GM21529 (cell line): ENCODE data around the gene USP5.
A peak's percentile ranks its signal among the peaks of the same experiment; 100 is the strongest.

Source experiments
- ATAC-seq: cut with Tn5 transposase; IDR thresholded peaks from one replicate; pipeline ENCODE4 v1.9.1; 2021; ENCODE audit not compliant: unreplicated experiment

USP5 gene

GRCh38 chr12:6839482-6840201 is 12.3 kb upstream of the USP5 start:
- peak; percentile 85 for ATAC-seq

- ATAC-seq = no peak
Observed at GRCh38 chr12:6840330-6840729, 11.6 kb upstream of the USP5 start.

GRCh38 chr12:6840761-6841515 is 11.0 kb upstream of the USP5 start, which contains the start of gene GNB3:
Gene GNB3, plus strand, starts transcription at chr12:6840925. Its CDS starts 363 bp downstream, at chr12:6841288.
- ATAC-seq = no peak

- ATAC-seq = no peak
Observed at GRCh38 chr12:6842075-6842474, 9.9 kb upstream of the USP5 start.

- ATAC-seq = no peak
Observed at GRCh38 chr12:6843118-6843902, 8.6 kb upstream of the USP5 start.

- ATAC-seq = no peak
Observed at GRCh38 chr12:6845395-6845794, 6.6 kb upstream of the USP5 start.

GRCh38 chr12:6846316-6846869 is 5.6 kb upstream of the USP5 start:
- ATAC-seq = no peak

GRCh38 chr12:6847676-6848075 is 4.3 kb upstream of the USP5 start:
- ATAC-seq = no peak

- ATAC-seq = no peak
Observed at GRCh38 chr12:6849427-6849826, 2.5 kb upstream of the USP5 start.

- no peak for ATAC-seq
Observed at GRCh38 chr12:6849976-6850560, 1.9 kb upstream of the USP5 start.

- ATAC-seq = no peak
Observed at GRCh38 chr12:6850796-6851152, 1.2 kb upstream of the USP5 start.

- peak; percentile 52 for ATAC-seq
Observed at GRCh38 chr12:6851153-6851920, 613 bp upstream of the USP5 start, which contains the start of gene CDCA3. Gene CDCA3, minus strand, starts transcription at chr12:6851286. Its CDS starts 334 bp downstream, at chr12:6850952.

- no peak for ATAC-seq
Observed at GRCh38 chr12:6852651-6853354, 853 bp downstream of the USP5 start.

- ATAC-seq = no peak
Observed at GRCh38 chr12:6853626-6854025, 1.7 kb downstream of the USP5 start.

GRCh38 chr12:6854036-6854435 is 2.1 kb downstream of the USP5 start:
- ATAC-seq = no peak

GRCh38 chr12:6855322-6855721 is 3.4 kb downstream of the USP5 start:
- no peak for ATAC-seq

GRCh38 chr12:6858799-6859198 is 6.8 kb downstream of the USP5 start:
- ATAC-seq = no peak

GRCh38 chr12:6860116-6860515 is 8.2 kb downstream of the USP5 start:
- ATAC-seq = no peak

- no peak for ATAC-seq
Observed at GRCh38 chr12:6860942-6861341, 9.0 kb downstream of the USP5 start.

GRCh38 chr12:6861391-6861790 is 9.4 kb downstream of the USP5 start:
- no peak for ATAC-seq
